Skeletal muscle cell (primary cell): ENCODE data around the gene SLC9A3.
"Not testable (repeated sequence)": the region's sequence is repeated elsewhere in the genome, so short reads cannot be mapped to it uniquely, and the experiment has no call there.

ENCODE experiments used
- DNase-seq: peaks from one replicate; pipeline ENCODE4 v3.0.0-alpha.2; 2010; ENCODE audit warnings: low read depth
- H3K4me3 ChIP-seq: 2 replicates; pipeline ENCODE4 v1.5.1; 2011; ENCODE audit warnings: low read depth, mild to moderate bottlenecking, control low read depth, low read length, moderate library complexity

The SLC9A3 gene

GRCh38 chr5:524234-524972, at the start of gene SLC9A3:
Gene SLC9A3 (minus strand): TSS chr5:524449.
- no peak within 1 kb of the TSS for H3K4me3 ChIP-seq
- DNase-seq: no peak

GRCh38 chr5:573976-574375, 49.7 kb upstream of the SLC9A3 start:
- H3K4me3 ChIP-seq: no peak overlapping the region

GRCh38 chr5:573206-573605, 49.0 kb upstream of the SLC9A3 start:
- no peak for DNase-seq

More at GRCh38 chr5:573976-574375, 49.7 kb upstream of the SLC9A3 start:
- DNase-seq: no peak

GRCh38 chr5:572398-573019, 48.3 kb upstream of the SLC9A3 start:
- DNase-seq: no peak
- no peak overlapping the region for H3K4me3 ChIP-seq

More at GRCh38 chr5:573206-573605, 49.0 kb upstream of the SLC9A3 start:
- H3K4me3 ChIP-seq: no peak overlapping the region

GRCh38 chr5:571791-572190, 47.5 kb upstream of the SLC9A3 start:
- DNase-seq: no peak
- H3K4me3 ChIP-seq: no peak overlapping the region

GRCh38 chr5:570886-571285, 46.6 kb upstream of the SLC9A3 start:
- no peak overlapping the region for H3K4me3 ChIP-seq
- DNase-seq: no peak

GRCh38 chr5:570446-570845, 46.2 kb upstream of the SLC9A3 start:
- H3K4me3 ChIP-seq: no peak overlapping the region
- DNase-seq: no peak

- DNase-seq: no peak
- H3K4me3 ChIP-seq: no peak overlapping the region
These were observed 45.7 kb upstream of the SLC9A3 start for GRCh38 chr5:569868-570361.

- DNase-seq: no peak
- H3K4me3 ChIP-seq: no peak overlapping the region
These were observed 45.2 kb upstream of the SLC9A3 start for GRCh38 chr5:569358-569867.

GRCh38 chr5:568809-569208, 44.6 kb upstream of the SLC9A3 start:
- DNase-seq: no peak
- H3K4me3 ChIP-seq: no peak overlapping the region

GRCh38 chr5:568061-568781, 44.0 kb upstream of the SLC9A3 start:
- no peak for DNase-seq
- no peak overlapping the region for H3K4me3 ChIP-seq

GRCh38 chr5:567664-568060, 43.4 kb upstream of the SLC9A3 start:
- DNase-seq: no peak
- H3K4me3 ChIP-seq: no peak overlapping the region

GRCh38 chr5:566636-567309, 42.5 kb upstream of the SLC9A3 start:
- no peak for DNase-seq
- H3K4me3 ChIP-seq: no peak overlapping the region

- peak; percentile 12 for DNase-seq
- no peak overlapping the region for H3K4me3 ChIP-seq
These were observed 41.7 kb upstream of the SLC9A3 start for GRCh38 chr5:565782-566440.

- no peak overlapping the region for H3K4me3 ChIP-seq
- no peak for DNase-seq
These were observed 37.2 kb upstream of the SLC9A3 start for GRCh38 chr5:561408-561807.

- DNase-seq: no peak
- no peak overlapping the region for H3K4me3 ChIP-seq
These were observed 36.5 kb upstream of the SLC9A3 start for GRCh38 chr5:560792-561166.

- no peak overlapping the region for H3K4me3 ChIP-seq
These were observed 34.7 kb upstream of the SLC9A3 start for GRCh38 chr5:558871-559503.

GRCh38 chr5:558326-558725, 34.1 kb upstream of the SLC9A3 start:
- no peak for DNase-seq
- no peak overlapping the region for H3K4me3 ChIP-seq

More at GRCh38 chr5:558871-559503, 34.7 kb upstream of the SLC9A3 start:
- DNase-seq: no peak

- not testable (repeated sequence) for DNase-seq, H3K4me3 ChIP-seq
These were observed 33.7 kb upstream of the SLC9A3 start for GRCh38 chr5:557917-558316.
